GM19239 (cell line): ENCODE data around the gene CPNE5.
A peak's percentile ranks its signal among the peaks of the same experiment; 100 is the strongest.

Experiments
- DNase-seq: peaks from one replicate; pipeline ENCODE4 v3.0.0; 2011; ENCODE audit warnings: low spot score; ENCODE audit not compliant: insufficient read length
- FAIRE-seq: peaks from 2 replicates; lab custom pipeline; 2011; peaks lifted over from hg19 to GRCh38; lab: Jason Lieb, UNC

CPNE5 gene

GRCh38 chr6:36797653-36798052, 41.6 kb downstream of the CPNE5 start:
- no peak for FAIRE-seq
- DNase-seq = no peak

GRCh38 chr6:36797055-36797454, 42.2 kb downstream of the CPNE5 start:
- FAIRE-seq (no peak), DNase-seq (no peak)

- FAIRE-seq = no peak
- DNase-seq = no peak
Measured at GRCh38 chr6:36794713-36795065, 44.6 kb downstream of the CPNE5 start.

GRCh38 chr6:36793913-36794712, 45.1 kb downstream of the CPNE5 start:
- DNase-seq = no peak
- FAIRE-seq = no peak

GRCh38 chr6:36793296-36793912, 45.8 kb downstream of the CPNE5 start:
- DNase-seq = no peak
- no peak for FAIRE-seq

- DNase-seq (no peak), FAIRE-seq (no peak)
Measured at GRCh38 chr6:36791521-36792135, 47.6 kb downstream of the CPNE5 start.

- FAIRE-seq = no peak
- no peak for DNase-seq
Measured at GRCh38 chr6:36791085-36791484, 48.2 kb downstream of the CPNE5 start.

GRCh38 chr6:36788768-36789167, 50.5 kb downstream of the CPNE5 start:
- DNase-seq (no peak), FAIRE-seq (no peak)

- FAIRE-seq (no peak), DNase-seq (no peak)
Measured at GRCh38 chr6:36788186-36788585, 51.1 kb downstream of the CPNE5 start.

- DNase-seq (no peak), FAIRE-seq (no peak)
Measured at GRCh38 chr6:36787210-36787609, 52.0 kb downstream of the CPNE5 start.

GRCh38 chr6:36786055-36786675, 53.1 kb downstream of the CPNE5 start:
- no peak for FAIRE-seq
- no peak for DNase-seq

GRCh38 chr6:36784376-36784636, 54.9 kb downstream of the CPNE5 start:
- DNase-seq (no peak), FAIRE-seq (no peak)

GRCh38 chr6:36783603-36784375, 55.5 kb downstream of the CPNE5 start:
- no peak for FAIRE-seq
- DNase-seq = no peak

GRCh38 chr6:36781669-36782068, 57.6 kb downstream of the CPNE5 start:
- DNase-seq (no peak), FAIRE-seq (peak; percentile 61)

- DNase-seq (no peak), FAIRE-seq (peak; percentile 26)
Measured at GRCh38 chr6:36780442-36781177, 58.6 kb downstream of the CPNE5 start.

GRCh38 chr6:36779227-36779626, 60.0 kb downstream of the CPNE5 start:
- DNase-seq = no peak
- FAIRE-seq = no peak

- no peak for DNase-seq
- no peak for FAIRE-seq
Measured at GRCh38 chr6:36777801-36778200, 61.4 kb downstream of the CPNE5 start.

GRCh38 chr6:36776167-36776566, 63.1 kb downstream of the CPNE5 start:
- no peak for DNase-seq
- FAIRE-seq = no peak

- FAIRE-seq = no peak
- DNase-seq = no peak
Measured at GRCh38 chr6:36774331-36774730, 64.9 kb downstream of the CPNE5 start.

GRCh38 chr6:36772397-36772796, 66.8 kb downstream of the CPNE5 start:
- no peak for DNase-seq

More at GRCh38 chr6:36772397-36772796, 66.8 kb downstream of the CPNE5 start:
- FAIRE-seq = no peak
